HG02840 (cell line): ENCODE measurements around the gene SRSF9.
"Not testable (repeated sequence)": the region's sequence is repeated elsewhere in the genome, so short reads cannot be mapped to it uniquely, and the experiment has no call there.

Experiments
- ATAC-seq: cut with Tn5 transposase; IDR thresholded peaks from one replicate; pipeline ENCODE4 v1.9.1; 2021; ENCODE audit warnings: mild to moderate bottlenecking, moderate library complexity, moderate number of reproducible peaks; ENCODE audit not compliant: unreplicated experiment, low FRiP score

SRSF9 gene

GRCh38 chr12:120453060-120453750 lies 16.3 kb downstream of the SRSF9 start:
- ATAC-seq: no peak

DNA sequence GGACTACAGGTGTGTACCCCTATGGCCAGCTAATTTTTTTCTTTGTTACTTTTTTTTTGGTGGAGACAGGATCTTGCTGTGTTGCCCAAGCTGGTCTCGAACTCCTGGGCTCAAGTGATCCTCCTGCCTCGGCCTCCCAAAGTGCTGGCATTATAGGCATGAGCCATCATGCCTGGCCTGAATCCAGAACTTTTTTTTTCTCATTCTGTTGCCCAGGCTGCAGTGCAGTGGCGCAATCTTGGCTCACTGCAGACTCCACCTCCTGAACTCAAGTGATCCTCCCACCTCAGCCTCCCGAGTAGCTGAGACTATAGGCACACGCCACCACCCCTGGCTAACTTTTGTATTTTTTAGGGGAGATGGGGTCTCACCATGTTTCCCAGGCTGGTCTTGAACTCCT lies 17.0 kb downstream of the SRSF9 start:
- not testable (repeated sequence) for ATAC-seq

DNA sequence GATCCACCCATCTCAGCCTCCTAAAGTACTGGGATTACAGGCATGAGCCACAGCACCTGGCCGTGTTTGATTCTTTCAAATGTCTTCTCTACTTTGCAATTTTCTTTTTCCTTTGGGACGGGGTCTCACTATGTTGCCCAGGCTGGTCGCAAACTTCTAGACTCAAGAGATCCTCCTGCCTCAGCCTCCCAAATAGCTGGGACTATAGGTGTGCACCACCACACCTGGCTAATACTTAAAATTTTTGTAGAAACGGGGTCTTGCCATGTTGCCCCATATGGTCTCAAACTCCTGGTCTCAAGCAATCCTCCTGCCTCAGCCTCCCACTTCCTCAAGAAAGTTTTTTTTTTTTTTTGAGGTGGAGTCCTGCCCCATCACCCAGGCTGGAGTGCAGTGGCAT lies 21.6 kb downstream of the SRSF9 start:
- ATAC-seq: no peak

GRCh38 chr12:120446844-120447178 lies 22.7 kb downstream of the SRSF9 start:
- not testable (repeated sequence) for ATAC-seq

GRCh38 chr12:120445911-120446843 lies 23.4 kb downstream of the SRSF9 start, which contains the start of the genes GATC and TRIAP1:
TSS of gene GATC (plus strand) at chr12:120446444. CDS start at chr12:120446481, 37 bp downstream.
TSS of gene TRIAP1 (minus strand) at chr12:120446384. CDS start at chr12:120446372, 12 bp downstream.
- ATAC-seq: peak; percentile 90

- ATAC-seq: no peak
Measured at GRCh38 chr12:120444676-120445075, 24.9 kb downstream of the SRSF9 start.

- ATAC-seq: no peak
Measured at GRCh38 chr12:120439646-120440247, 29.8 kb downstream of the SRSF9 start.

DNA sequence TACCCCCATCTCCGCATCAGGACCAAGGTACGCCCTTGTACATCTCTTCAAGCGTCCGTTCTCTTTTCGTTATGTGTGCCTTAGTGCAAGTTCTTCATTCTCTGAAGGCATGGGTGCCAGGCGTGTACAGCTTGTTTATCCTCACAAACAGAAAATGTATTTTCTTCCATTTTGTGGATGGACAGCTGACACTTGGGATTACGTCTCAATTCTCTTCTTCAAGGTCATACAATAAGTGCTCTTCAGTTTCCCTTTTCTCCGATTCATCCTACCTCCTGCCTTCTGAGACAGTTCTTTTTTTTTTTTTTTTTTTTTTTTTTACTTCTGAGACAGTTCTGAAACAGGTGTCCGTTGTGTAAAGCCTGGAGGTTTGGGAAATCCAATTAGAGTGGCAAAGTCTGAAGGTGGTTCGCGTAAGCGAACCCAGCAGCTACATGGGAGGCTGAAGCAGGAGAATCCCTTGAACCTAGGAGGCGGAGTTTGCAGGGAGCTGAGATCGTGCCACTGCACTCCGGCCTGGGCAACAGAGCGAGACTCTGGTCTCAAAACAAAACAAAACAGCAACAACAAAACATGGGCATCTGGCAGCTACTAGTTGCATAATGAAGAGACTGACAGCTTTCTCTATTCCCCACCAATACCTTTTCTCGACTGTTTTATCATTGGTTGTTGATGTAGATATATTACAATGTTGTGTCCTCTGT lies 30.9 kb downstream of the SRSF9 start:
- peak; percentile 4 for ATAC-seq

DNA sequence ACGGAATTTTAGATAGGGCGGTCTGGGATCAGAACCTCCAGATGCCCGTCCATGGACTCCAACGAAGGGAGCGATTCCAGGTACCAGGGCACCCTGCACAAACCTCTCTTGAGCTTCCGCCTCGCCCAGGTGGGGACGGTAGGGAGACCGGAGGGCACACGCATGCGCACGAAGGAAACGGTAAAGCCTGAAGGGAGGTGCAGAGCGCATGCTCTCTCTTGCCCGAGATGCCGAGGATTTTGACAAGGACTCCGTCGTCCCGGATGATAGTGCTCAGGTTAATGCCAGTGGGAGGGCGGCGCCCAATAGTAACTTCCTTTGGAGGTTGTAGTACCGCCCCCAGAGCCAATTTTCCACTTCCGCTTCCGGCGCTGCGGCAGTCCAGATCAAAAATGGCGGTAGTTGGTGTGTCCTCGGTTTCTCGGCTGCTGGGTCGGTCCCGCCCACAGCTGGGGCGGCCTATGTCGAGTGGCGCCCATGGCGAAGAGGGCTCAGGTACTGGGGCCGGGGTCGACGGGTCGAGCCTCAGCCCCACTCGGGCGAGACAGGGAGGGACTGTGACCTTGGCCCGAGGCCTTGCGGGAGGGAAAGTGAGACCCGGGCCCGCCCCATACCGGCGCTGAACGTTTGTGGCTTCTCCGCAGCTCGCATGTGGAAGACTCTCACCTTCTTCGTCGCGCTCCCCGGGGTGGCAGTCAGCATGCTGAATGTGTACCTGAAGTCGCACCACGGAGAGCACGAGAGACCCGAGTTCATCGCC lies 31.6 kb downstream of the SRSF9 start, which contains the start of gene COX6A1:
COX6A1 (plus strand) TSS at position 379 of the 760 bp plus-strand sequence; CDS start at position 393, 14 bp downstream.
- ATAC-seq: peak; percentile 96

DNA sequence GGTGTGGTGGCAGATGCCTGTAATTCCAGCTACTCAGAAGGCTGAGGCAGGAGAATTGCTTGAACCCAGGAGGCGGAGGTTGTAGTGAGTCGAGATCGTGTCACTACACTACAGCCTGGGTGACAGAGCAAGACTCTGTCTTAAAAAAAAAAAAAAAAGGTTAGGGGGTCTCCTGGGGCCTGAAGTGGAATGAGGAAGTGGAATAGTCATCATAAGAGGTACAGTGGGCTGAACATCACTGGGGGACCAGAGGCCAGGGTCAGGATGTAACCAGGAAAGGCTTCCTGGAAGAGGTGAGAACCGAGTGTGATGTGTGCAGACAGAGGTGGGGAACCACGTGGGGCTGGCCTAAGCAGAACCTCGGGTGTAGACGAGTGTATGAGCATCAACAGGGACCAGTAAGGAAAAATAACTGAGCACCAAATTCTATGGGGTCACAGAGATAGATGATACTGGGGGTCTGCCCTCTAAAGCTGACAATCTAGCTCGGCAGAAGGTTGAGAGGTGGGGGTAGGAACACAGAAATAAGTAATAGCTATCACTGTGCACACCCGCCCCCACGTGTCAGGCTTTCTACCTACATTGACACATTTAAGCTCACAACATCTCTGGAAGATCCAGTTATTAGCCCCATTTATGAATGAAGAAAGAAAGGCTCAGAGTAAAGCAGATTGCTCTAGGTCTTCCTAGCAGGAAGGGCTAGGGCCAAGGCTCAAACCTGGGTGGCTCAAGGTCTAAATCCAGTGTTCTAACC lies 36.6 kb downstream of the SRSF9 start:
- ATAC-seq: no peak

GRCh38 chr12:120429368-120429767 lies 40.2 kb downstream of the SRSF9 start:
- no peak for ATAC-seq

GRCh38 chr12:120428597-120429229 lies 40.8 kb downstream of the SRSF9 start:
- ATAC-seq: no peak

DNA sequence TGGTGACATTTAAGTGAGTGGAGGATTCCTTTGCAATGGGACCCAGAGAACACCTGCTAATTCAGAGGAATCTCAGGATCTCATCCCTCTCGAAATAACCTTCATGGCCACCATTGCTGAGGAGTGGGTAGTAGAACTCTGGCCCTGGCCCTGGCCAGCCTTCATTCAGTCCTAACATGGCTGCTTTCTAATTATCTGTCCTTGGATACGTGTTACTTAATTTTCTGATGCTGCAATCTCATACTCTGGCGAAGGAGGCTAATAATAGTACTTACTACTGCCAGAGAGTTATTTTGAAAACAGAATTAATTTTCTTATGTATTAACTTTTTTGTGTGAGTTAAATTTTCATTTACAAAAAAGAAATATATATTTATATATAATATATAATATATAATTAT lies 43.8 kb downstream of the SRSF9 start:
- no peak for ATAC-seq

DNA sequence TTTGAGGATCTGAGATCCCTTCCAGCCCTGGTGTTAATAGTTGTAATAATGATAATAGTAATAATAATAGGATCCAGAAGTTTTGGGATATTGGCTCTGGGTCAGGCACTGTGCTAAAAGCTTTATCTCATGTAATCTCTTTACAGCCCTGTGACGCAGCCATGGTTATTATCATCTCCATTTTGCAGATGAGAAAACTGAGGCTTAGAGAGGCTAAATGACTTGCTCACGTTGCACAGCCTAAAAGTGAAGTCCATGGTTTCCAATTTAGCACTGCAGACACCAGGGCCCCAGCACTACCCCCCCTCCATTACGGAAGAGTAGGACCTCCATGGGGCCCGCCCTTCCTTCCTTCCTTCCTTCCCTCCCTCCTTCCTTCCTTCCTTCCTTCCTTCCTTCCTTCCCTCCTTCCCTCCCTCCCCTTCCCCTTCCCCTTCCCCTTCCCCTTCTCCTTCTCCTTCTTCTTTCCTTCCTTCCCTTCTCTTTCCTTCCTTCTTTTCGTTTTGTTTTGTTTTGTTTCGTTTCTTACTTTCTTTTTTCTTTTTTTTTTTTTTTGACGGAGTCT lies 46.6 kb downstream of the SRSF9 start:
- no peak for ATAC-seq

DNA sequence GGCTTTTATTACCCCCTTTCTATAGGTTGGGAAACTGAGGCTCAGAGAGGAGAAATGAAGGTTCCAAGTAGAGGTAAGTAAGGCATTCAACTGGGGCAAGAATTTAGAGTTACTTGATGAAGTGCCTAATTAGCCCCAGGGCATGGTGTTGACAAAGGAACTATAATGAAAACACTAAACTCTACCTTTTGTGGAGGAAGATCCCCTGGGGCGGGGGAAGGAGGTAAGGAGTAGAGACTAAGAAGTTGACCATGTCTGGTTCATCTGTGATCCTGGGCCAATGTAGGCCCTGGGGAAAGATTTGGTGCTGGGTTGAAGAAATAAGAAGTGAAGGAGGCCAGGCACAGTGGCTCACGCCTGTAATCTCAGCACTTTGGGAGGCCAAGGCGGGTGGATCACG lies 47.8 kb downstream of the SRSF9 start:
- no peak for ATAC-seq

DNA sequence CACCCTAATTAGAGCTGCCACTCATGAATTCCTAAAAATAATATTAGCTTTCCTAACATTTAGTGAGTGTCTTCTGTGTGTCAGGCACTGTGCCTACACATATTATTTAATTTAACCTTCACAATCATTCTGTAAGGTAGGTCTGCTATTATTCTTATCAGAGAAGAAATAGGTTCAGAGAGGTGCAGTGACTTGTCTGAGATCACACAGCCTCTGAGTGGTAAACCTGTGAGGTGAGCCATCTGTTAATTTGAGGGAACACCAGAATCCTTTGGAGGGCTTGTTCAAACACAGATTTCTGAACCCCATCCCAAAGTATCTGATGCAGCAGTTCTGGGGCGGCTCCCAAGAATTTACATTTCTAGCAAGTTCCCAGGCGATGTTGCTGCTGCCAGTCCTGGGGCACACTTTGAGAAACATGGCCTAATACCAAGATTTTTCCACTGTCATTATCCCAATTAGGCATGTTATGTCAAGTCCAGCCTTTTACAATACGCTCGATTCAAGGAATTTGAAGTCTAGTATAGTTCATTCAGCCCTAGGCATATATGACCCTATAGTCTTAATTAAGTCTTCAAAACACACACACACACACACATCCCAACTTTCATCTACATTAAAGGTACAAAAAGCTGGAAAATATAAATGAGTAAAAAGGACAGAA lies 51.5 kb downstream of the SRSF9 start:
- ATAC-seq: no peak

GRCh38 chr12:120416490-120417216 lies 52.9 kb downstream of the SRSF9 start:
- no peak for ATAC-seq
